Calu3 (cell line): ENCODE measurements around the gene CYP27C1. TPM values are rescaled to one million over a fixed set of nuclear protein-coding genes. Genes with fewer than 3 reads are reported as not detected.
"Not testable (repeated sequence)": the region's sequence is repeated elsewhere in the genome, so short reads cannot be mapped to it uniquely, and the experiment has no call there.

Experiments used
- BruUV-seq: library from RNA; stranded (reverse); fragments of 400-500 nt; replicated peaks from 2 replicates; lab custom pipeline; 2021; lab: Mats Ljungman, UMichigan
- CTCF ChIA-PET: fragments of 300-600 bp; sonication (Branson Sonifier 250); formaldehyde crosslinking; loops from one replicate; lab custom pipeline; 2022; ENCODE audit warnings: antibody characterized with exemption; lab: Charles Lee
- DNase-seq: peaks from one replicate; pipeline ENCODE4 v3.0.0; 2022
- H3K27ac Mint-ChIP-seq: one replicate; pipeline ENCODE4 v1.8.0; 2022; ENCODE audit warnings: mixed read lengths; ENCODE audit not compliant: unreplicated experiment
- H3K27me3 Mint-ChIP-seq: one replicate; pipeline ENCODE4 v1.8.0; 2022; ENCODE audit warnings: mixed read lengths; ENCODE audit not compliant: unreplicated experiment
- H3K36me3 Mint-ChIP-seq: one replicate; pipeline ENCODE4 v1.8.0; 2022; ENCODE audit warnings: mild to moderate bottlenecking, moderate library complexity, mixed read lengths; ENCODE audit not compliant: insufficient read depth, unreplicated experiment
- H3K4me1 Mint-ChIP-seq: one replicate; pipeline ENCODE4 v1.8.0; 2022; ENCODE audit warnings: mild to moderate bottlenecking, low read depth, mixed read lengths; ENCODE audit not compliant: unreplicated experiment
- H3K4me3 Mint-ChIP-seq: one replicate; pipeline ENCODE4 v1.8.0; 2022; ENCODE audit warnings: mild to moderate bottlenecking, low read depth, moderate library complexity, mixed read lengths; ENCODE audit not compliant: unreplicated experiment
- H3K9me3 Mint-ChIP-seq: one replicate; pipeline ENCODE4 v1.8.0; 2022; ENCODE audit warnings: low read depth, mixed read lengths; ENCODE audit not compliant: unreplicated experiment
- intact Hi-C: fragments of 100-400 bp; cut with micrococcal nuclease; formaldehyde crosslinking; loops from one replicate; pipeline ENCODE4 v1.10.0; 2022; ENCODE audit not compliant: unreplicated experiment
- total RNA-seq: library from RNA; stranded (reverse); gene quantifications from 2 replicates; pipeline ENCODE4 v1.2.3, GENCODE V29; 2022
- TF ChIP-seq, protein P1 (sequence below): fragments of 200-600 bp; IDR thresholded peaks from one replicate; pipeline ENCODE4 v1.8.0; 2022; ENCODE audit warnings: antibody characterized with exemption; ENCODE audit not compliant: unreplicated experiment

CYP27C1 gene
- total RNA-seq, 1 experiment from 2014 or later: 0.07 TPM

DNA sequence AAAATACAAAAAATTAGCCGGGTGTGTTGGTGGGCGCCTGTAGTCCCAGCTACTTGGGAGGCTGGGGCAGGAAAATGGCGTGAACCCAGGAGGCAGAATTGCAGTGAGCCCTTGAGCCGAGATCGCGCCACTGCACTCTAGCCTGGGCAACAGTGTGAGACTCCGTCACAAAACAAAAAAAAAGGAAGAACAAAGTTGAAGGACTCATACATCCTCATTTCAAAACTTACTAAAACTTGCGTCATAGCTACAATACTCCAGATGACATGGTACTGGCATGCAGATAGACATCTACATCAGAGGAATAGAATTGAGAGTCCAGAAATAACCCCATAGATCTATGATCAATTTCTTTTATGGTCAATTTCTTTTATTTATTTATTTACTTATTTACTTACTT lies 13.6 kb upstream of the CYP27C1 start:
- no TSS peak for BruUV-seq
- Mint-ChIP-seq H3K4me3 (no peak overlapping the region), H3K36me3 (no peaks in the 10 kb centered on the region), H3K4me1 (no peaks in the 10 kb centered on the region), H3K27me3 (peaks cover 16% of the 10 kb centered on the region), H3K27ac (no peak overlapping the region), H3K9me3 (peaks cover 5% of the 10 kb centered on the region)
- no peak for DNase-seq
- intact Hi-C loops: no loop called here
- CTCF ChIA-PET: no interaction called here
- TF ChIP-seq, protein P1, sequence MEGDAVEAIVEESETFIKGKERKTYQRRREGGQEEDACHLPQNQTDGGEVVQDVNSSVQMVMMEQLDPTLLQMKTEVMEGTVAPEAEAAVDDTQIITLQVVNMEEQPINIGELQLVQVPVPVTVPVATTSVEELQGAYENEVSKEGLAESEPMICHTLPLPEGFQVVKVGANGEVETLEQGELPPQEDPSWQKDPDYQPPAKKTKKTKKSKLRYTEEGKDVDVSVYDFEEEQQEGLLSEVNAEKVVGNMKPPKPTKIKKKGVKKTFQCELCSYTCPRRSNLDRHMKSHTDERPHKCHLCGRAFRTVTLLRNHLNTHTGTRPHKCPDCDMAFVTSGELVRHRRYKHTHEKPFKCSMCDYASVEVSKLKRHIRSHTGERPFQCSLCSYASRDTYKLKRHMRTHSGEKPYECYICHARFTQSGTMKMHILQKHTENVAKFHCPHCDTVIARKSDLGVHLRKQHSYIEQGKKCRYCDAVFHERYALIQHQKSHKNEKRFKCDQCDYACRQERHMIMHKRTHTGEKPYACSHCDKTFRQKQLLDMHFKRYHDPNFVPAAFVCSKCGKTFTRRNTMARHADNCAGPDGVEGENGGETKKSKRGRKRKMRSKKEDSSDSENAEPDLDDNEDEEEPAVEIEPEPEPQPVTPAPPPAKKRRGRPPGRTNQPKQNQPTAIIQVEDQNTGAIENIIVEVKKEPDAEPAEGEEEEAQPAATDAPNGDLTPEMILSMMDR: no peak

DNA sequence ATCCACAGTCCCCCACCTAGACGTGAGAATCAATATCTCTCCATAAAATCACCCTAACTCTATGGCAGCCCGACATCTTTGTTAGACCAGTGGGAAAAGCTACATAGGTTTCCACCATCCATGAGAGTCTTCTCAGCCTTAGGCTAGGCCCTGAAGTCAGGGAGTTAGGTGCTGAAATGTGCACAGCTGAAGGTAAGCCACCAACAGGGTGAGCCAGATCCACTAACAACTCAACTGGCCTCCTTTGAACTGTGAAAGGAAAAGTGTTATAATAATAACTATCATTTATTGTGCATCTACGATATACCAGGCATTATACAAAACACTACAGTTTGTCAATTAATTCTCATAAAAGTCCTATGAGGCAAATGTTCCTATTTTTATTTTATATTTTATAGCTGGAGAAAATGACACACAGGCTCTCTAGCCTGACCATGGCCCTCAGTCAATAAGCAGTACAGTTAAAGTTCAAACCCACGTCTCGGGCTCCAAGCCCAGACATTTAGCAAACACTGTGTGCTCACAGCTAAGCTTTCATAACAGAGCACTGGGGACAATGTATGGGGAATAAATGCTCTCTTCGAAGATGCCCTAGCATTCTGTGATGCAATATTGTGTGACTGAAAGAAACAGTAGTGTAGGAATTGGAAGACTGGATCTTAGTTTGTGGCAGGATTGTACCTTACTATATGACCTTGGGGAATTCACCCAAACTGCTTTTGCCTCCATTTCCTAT lies 11.2 kb upstream of the CYP27C1 start:
- Mint-ChIP-seq H3K36me3 (no peaks in the 10 kb centered on the region), H3K4me1 (peaks cover 6% of the 10 kb centered on the region), H3K9me3 (peaks cover 5% of the 10 kb centered on the region), H3K27me3 (peaks cover 19% of the 10 kb centered on the region), H3K27ac (no peak overlapping the region), H3K4me3 (no peak overlapping the region)
- TF ChIP-seq, protein P1: no peak
- no peak for DNase-seq
- BruUV-seq: no TSS peak
- intact Hi-C loops: no loop called here
- CTCF ChIA-PET: no interaction called here

DNA sequence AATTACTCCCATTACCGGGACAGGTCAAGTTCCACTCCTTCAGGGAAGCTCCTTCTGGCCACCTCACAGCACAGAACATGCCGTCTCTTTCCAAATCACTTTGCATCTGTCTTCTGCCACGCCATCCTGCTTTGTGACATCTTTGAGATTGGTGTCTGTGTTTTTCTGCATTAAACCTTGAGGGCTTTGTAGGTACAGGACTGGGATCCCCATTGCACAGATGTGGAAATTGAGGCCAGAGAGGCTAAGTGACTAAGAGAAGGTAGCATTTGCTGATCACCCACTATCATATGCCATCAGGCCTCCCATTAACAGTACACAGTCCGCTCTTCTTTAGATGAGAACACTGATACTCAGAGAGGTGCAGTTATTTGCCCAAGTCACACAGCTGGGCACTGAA lies 9.5 kb upstream of the CYP27C1 start:
- no TSS peak for BruUV-seq
- Mint-ChIP-seq H3K27me3 (peaks cover 22% of the 10 kb centered on the region), H3K4me3 (no peak overlapping the region), H3K36me3 (no peaks in the 10 kb centered on the region), H3K9me3 (peaks cover 3% of the 10 kb centered on the region), H3K27ac (no peak overlapping the region), H3K4me1 (peaks cover 23% of the 10 kb centered on the region)
- intact Hi-C loops: no loop called here
- CTCF ChIA-PET: interaction anchor here (0.6 kb wide), 1 partner anchor 143 kb away, joined by 4 read pairs; no protein-coding TSS in a partner anchor
- DNase-seq: no peak
- TF ChIP-seq, protein P1: no peak

DNA sequence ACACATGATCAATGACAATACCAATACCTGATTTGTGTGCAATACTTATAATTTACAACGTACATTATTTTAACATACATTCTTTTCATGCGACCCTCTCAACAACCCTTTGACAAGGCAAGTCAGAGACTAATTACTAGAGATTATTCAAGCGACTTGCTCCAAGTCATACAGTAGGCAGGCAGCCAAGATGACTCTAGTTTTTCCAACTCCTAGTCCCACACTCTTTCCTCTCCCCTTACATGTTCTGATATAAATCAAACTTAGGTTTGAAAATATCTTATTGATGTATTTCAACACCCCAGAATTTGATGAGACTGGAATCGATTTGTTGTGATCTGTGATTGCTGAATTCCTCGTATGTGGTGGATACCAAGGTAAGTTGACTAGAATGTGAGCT lies 8.0 kb upstream of the CYP27C1 start:
- DNase-seq: no peak
- H3K27ac Mint-ChIP-seq: no peak overlapping the region
- no TSS peak for BruUV-seq
- H3K27me3 Mint-ChIP-seq: peaks cover 32% of the 10 kb centered on the region
- peaks cover 36% of the 10 kb centered on the region for H3K4me1 Mint-ChIP-seq
- no peak overlapping the region for H3K4me3 Mint-ChIP-seq
- intact Hi-C loops: no loop called here
- TF ChIP-seq, protein P1: no peak
- H3K9me3 Mint-ChIP-seq: peaks cover 3% of the 10 kb centered on the region
- CTCF ChIA-PET: no interaction called here
- no peaks in the 10 kb centered on the region for H3K36me3 Mint-ChIP-seq

DNA sequence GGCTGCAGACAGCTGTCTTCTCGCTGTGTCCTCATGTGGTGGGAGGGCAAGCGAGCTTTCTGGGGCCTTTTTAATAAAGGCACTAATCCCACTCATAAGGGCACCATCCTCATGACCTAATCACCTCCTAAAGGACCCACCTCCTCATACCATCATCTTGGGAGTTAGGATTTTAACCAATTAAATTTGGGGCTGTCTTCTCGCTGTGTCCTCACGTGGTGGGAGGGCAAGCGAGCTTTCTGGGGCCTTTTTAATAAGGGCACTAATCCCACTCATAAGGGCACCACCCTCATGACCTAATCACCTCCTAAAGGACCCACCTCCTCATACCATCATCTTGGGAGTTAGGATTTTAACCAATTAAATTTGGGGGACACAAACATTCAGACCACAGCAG lies 7.2 kb upstream of the CYP27C1 start:
- intact Hi-C loops, H3K9me3 Mint-ChIP-seq, H3K36me3 Mint-ChIP-seq, H3K27ac Mint-ChIP-seq, BruUV-seq, CTCF ChIA-PET, H3K4me3 Mint-ChIP-seq, DNase-seq: not testable (repeated sequence)
- peaks cover 40% of the 10 kb centered on the region for H3K4me1 Mint-ChIP-seq
- H3K27me3 Mint-ChIP-seq: peaks cover 32% of the 10 kb centered on the region
